B cell (primary cell): ENCODE measurements around the gene TLNRD1. TPM values are rescaled to one million over a fixed set of nuclear protein-coding genes. Genes with fewer than 3 reads are reported as not detected.

Source experiments
- ATAC-seq: fragments of 200-7000 bp; cut with Tn5 transposase; one replicate; pipeline ENCODE4 v1.10.0; 2021; ENCODE audit warnings: low read depth, mild to moderate bottlenecking, moderate number of reproducible peaks, moderate library complexity
- CTCF ChIA-PET: fragments of 350-600 bp; sonication (Branson Sonifier 250); formaldehyde crosslinking; loops from one replicate; lab custom pipeline; 2021; ENCODE audit warnings: antibody characterized with exemption, inconsistent platforms; lab: Charles Lee
- POLR2A ChIA-PET: fragments of 350-600 bp; sonication (Branson Sonifier 250); formaldehyde crosslinking; loops from one replicate; lab custom pipeline; 2021; ENCODE audit warnings: antibody characterized with exemption; lab: Charles Lee
- DNase-seq: peaks from one replicate; pipeline ENCODE4 v3.0.0; 2013
- H2AFZ ChIP-seq: 2 replicates; pipeline ENCODE4 v1.6.1; 2012; ENCODE audit warnings: mild to moderate bottlenecking, low read depth, low read length; ENCODE audit not compliant: insufficient read depth, poor library complexity, severe bottlenecking
- H3K27ac ChIP-seq, 2 donors: 1 replicate in 1 of 2; 2 replicates in 1 of 2; pipeline ENCODE4 v1.5.1; 2012 to 2013; ENCODE audit warnings: low read length in 2 of 2, mild to moderate bottlenecking in 2 of 2, moderate library complexity in 1 of 2
- H3K27me3 ChIP-seq, 4 experiments: fragments of 200-600 bp in 1 of 4; sonication (generic) in 1 of 4; replicated peaks in 1 of 4; 1 replicate in 2 of 4; 2 replicates in 2 of 4; pipeline versions ENCODE4 v1.6.1 to v1.7.0; 2013 to 2016; ENCODE audit warnings: low read length in 3 of 4, mild to moderate bottlenecking in 2 of 4, mixed read lengths in 1 of 4, moderate library complexity in 1 of 4; ENCODE audit not compliant: insufficient read depth in 4 of 4, control insufficient read depth in 3 of 4; ENCODE audit errors: control extremely low read depth in 1 of 4
- H3K36me3 ChIP-seq, 2 experiments: replicated peaks in 1 of 2; 1 replicate in 1 of 2; 2 replicates in 1 of 2; pipeline versions ENCODE4 v1.6.1 to v1.7.1; 2013; ENCODE audit warnings: low read length in 1 of 2; ENCODE audit not compliant: insufficient read depth in 2 of 2, control insufficient read depth in 1 of 2; ENCODE audit errors: control extremely low read depth in 1 of 2, extremely low read depth in 1 of 2
- H3K4me1 ChIP-seq, 2 donors: fragments of 200-600 bp in 1 of 2; sonication (generic) in 1 of 2; 1 replicate in 1 of 2; 2 replicates in 1 of 2; pipeline versions ENCODE4 v1.5.1 to v1.6.1; 2013 to 2017; ENCODE audit warnings: low read length in 2 of 2; ENCODE audit not compliant: control insufficient read depth in 2 of 2, insufficient read depth in 2 of 2
- H3K4me2 ChIP-seq: replicated peaks from 2 replicates; pipeline ENCODE3; 2012; ENCODE audit warnings: mild to moderate bottlenecking, low read depth, low read length; ENCODE audit not compliant: poor library complexity, severe bottlenecking
- H3K4me3 ChIP-seq, 5 experiments: fragments of 200-600 bp in 1 of 5; sonication (generic) in 1 of 5; 1 replicate in 3 of 5; 2 replicates in 2 of 5; pipeline versions ENCODE4 v1.5.1 to v1.7.0; 2011 to 2016; ENCODE audit warnings: low read length in 4 of 5, mild to moderate bottlenecking in 4 of 5, low read depth in 2 of 5, control low read depth in 1 of 5, moderate library complexity in 1 of 5; ENCODE audit not compliant: insufficient read depth in 1 of 5; ENCODE audit errors: control extremely low read depth in 1 of 5, extremely low read depth in 1 of 5
- H3K79me2 ChIP-seq: fragments of 200-600 bp; sonication (generic); one replicate; pipeline ENCODE4 v1.6.0; 2016; ENCODE audit warnings: low read length; ENCODE audit not compliant: control insufficient read depth, insufficient read depth
- H3K9ac ChIP-seq: fragments of 200-600 bp; sonication (generic); 2 replicates; pipeline ENCODE4 v1.6.1; 2017; ENCODE audit warnings: mild to moderate bottlenecking, low read length, moderate library complexity
- H3K9me3 ChIP-seq, 3 donors: one replicate each; pipeline versions ENCODE4 v1.6.1 to v1.7.1; 2013; ENCODE audit warnings: low read length in 2 of 3; ENCODE audit not compliant: control insufficient read depth in 2 of 3, insufficient read depth in 1 of 3; ENCODE audit errors: control extremely low read depth in 1 of 3
- H4K20me1 ChIP-seq: 2 replicates; pipeline ENCODE4 v1.6.0; 2012; ENCODE audit warnings: mild to moderate bottlenecking, low read length; ENCODE audit not compliant: insufficient read depth, control insufficient read depth, poor library complexity, severe bottlenecking
- H3K27ac Mint-ChIP-seq: one replicate; pipeline ENCODE4 v1.8.0; 2021; ENCODE audit warnings: mixed read lengths
- H3K27me3 Mint-ChIP-seq: one replicate; pipeline ENCODE4 v1.8.0; 2021; ENCODE audit warnings: mixed read lengths
- H3K4me1 Mint-ChIP-seq: one replicate; pipeline ENCODE4 v1.8.0; 2021; ENCODE audit warnings: mixed read lengths
- H3K4me3 Mint-ChIP-seq: one replicate; pipeline ENCODE4 v1.8.0; 2021; ENCODE audit warnings: mixed read lengths
- H3K9me3 Mint-ChIP-seq: one replicate; pipeline ENCODE4 v1.8.0; 2022; ENCODE audit warnings: mixed read lengths; ENCODE audit not compliant: insufficient read depth
- CTCF ChIP-seq: fragments of 200-600 bp; IDR thresholded peaks from one replicate; pipeline ENCODE4 v1.8.0; 2022; ENCODE audit warnings: antibody characterized with exemption, mild to moderate bottlenecking
- EZH2 ChIP-seq: IDR thresholded peaks from 2 replicates; pipeline ENCODE4 v1.6.1; 2012; ENCODE audit warnings: borderline replicate concordance, low read depth, mild to moderate bottlenecking, moderate library complexity, low read length; ENCODE audit not compliant: insufficient read depth, poor library complexity, severe bottlenecking
- WGBS: methylation state at CpG from one replicate; pipeline ENCODE4 v1.1.5; 2013; ENCODE audit warnings: missing lambda C conversion rate; ENCODE audit not compliant: insufficient coverage; 5-methylcytosine and 5-hydroxymethylcytosine counted together
- intact Hi-C: fragments of 100-400 bp; cut with micrococcal nuclease; formaldehyde crosslinking; loops from one replicate; pipeline ENCODE4 v1.10.0; 2022
- polyA plus RNA-seq: library from polyadenylated mRNA; depleted of rRNA; stranded (reverse); fragments of >200 nt; gene quantifications from 2 replicates; pipeline ENCODE4 v1.2.3, GENCODE V29; 2012
- total RNA-seq, 2 donors: library from RNA; stranded (reverse); fragments of 120-200 nt in 1 of 2; gene quantifications; 1 replicate in 1 of 2; 2 replicates in 1 of 2; pipeline versions ENCODE4 v1.2.3 to v1.2.4, GENCODE V29; 2013 to 2022

TLNRD1 gene
- total and polyA plus RNA-seq, 2 donors (not counting 1 experiment from before 2014, with no cell fraction given), result 11.4 to 26.7 TPM

- Histone ChIP-seq H3K79me2 (peaks cover 25% of the 10 kb centered on the region), H3K27ac (no peak overlapping the region), H4K20me1 (peaks cover 5% of the 10 kb centered on the region), H3K4me2 (no peak overlapping the region), H3K4me1 (peaks cover 14 to 16% of the 10 kb centered on the region in 2 donors), H3K27me3 (no peaks in the 10 kb centered on the region), H3K9me3 (no peaks in the 10 kb centered on the region), H3K9ac (no peak overlapping the region), H3K36me3 (no peaks in the 10 kb centered on the region), H3K4me3 (no peak overlapping the region), H2AFZ (no peak overlapping the region)
- no peak overlapping the region for H3K4me3 Mint-ChIP-seq
- no peak for DNase-seq
- no peak for ATAC-seq
- intact Hi-C loops, result no loop called here
- WGBS, result 92% methylated on average over 6 of the region's 8 CpGs
- H3K9me3 Mint-ChIP-seq, result no peaks in the 10 kb centered on the region
- no peaks in the 10 kb centered on the region for H3K27me3 Mint-ChIP-seq
- ChIA-PET POLR2A (no interaction called here), CTCF (no interaction called here)
- TF ChIP-seq EZH2 (no peak), CTCF (no peak)
- peaks cover 22% of the 10 kb centered on the region for H3K4me1 Mint-ChIP-seq
- no peak overlapping the region for H3K27ac Mint-ChIP-seq
Observed at GRCh38 chr15:81024936-81025335, 24.2 kb downstream of the TLNRD1 start.

- ChIA-PET CTCF (no interaction called here), POLR2A (no interaction called here)
- ATAC-seq (no peak), DNase-seq (no peak)
- no peaks in the 10 kb centered on the region for H3K9me3 ChIP-seq
- no peak overlapping the region for H2AFZ ChIP-seq
- H3K36me3 ChIP-seq, result no peaks in the 10 kb centered on the region
- Mint-ChIP-seq H3K27me3 (no peaks in the 10 kb centered on the region), H3K27ac (no peak overlapping the region), H3K9me3 (no peaks in the 10 kb centered on the region), H3K4me1 (peaks cover 28% of the 10 kb centered on the region), H3K4me3 (no peak overlapping the region)
- no peak overlapping the region for H3K9ac ChIP-seq
- 100% methylated on average over 3 of the region's 4 CpGs for WGBS
- no peaks in the 10 kb centered on the region for H3K27me3 ChIP-seq
- H3K4me2 ChIP-seq, result no peak overlapping the region
- peaks cover 17 to 21% of the 10 kb centered on the region in 2 donors for H3K4me1 ChIP-seq
- H4K20me1 ChIP-seq, result no peaks in the 10 kb centered on the region
- intact Hi-C loops, result no loop called here
- no peak overlapping the region for H3K4me3 ChIP-seq
- TF ChIP-seq EZH2, result no peak
- no peak for TF ChIP-seq CTCF
- H3K27ac ChIP-seq, result no peak overlapping the region
- peaks cover 19% of the 10 kb centered on the region for H3K79me2 ChIP-seq
Observed at GRCh38 chr15:81025721-81026370, 25.1 kb downstream of the TLNRD1 start.
